CD4-positive, alpha-beta T cell treated with Interleukin-6 for 4 hours (primary cell): ENCODE results near the gene MAP3K14.

Experiments used
- DNase-seq: peaks from one replicate; pipeline ENCODE4 v3.0.0-alpha.2; 2020; ENCODE audit warnings: mixed read lengths

MAP3K14 gene

DNA sequence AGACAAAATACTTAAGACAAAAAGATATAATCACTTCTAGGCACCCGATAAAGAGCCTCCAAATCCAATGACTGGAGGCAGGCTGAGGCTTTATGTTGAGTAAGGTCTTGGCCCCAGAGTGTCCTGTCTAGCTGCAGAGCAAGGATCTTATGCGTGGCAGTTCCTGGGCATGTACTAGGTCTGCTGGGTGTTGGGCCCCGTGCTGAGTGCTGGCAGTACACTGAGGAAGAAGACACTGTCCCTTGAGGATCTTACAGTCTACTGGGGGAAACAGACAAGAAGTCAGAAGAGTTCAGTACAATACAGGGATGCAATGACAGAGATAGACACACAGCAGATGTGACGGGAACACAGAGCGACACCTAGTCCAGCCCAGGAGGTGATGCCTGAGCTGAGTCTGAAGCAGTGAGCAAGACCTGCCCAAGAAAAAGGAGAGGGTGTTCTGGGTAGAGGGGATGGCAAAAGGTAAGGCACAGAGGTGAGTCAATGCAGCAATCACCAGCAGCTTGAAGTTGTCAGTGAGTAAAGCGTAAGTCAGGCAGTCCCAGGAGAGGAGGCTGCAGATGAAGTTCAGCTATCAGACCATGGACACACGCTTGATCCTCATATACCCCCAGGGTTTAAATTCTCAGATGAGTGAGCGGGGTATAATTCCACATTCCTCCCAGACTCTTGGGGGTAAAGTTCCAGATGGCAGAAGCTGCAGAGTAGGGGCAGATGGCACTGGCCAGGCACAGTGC lies 18.1 kb downstream of the MAP3K14 start:
- no peak for DNase-seq

DNA sequence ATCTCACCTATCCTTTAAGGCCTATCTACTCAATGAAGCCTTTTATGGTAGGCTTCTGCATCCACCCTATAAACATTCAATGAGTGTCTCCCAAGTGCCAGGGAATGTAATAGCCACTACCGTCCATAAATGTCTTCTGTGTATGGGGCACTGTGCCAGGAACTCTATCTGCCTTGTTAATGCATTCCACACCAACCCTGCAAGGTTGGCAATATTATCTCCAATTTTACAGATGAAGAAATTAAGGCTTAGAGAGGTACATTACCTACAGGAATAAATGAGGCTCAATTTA lies 20.0 kb downstream of the MAP3K14 start:
- no peak for DNase-seq

DNA sequence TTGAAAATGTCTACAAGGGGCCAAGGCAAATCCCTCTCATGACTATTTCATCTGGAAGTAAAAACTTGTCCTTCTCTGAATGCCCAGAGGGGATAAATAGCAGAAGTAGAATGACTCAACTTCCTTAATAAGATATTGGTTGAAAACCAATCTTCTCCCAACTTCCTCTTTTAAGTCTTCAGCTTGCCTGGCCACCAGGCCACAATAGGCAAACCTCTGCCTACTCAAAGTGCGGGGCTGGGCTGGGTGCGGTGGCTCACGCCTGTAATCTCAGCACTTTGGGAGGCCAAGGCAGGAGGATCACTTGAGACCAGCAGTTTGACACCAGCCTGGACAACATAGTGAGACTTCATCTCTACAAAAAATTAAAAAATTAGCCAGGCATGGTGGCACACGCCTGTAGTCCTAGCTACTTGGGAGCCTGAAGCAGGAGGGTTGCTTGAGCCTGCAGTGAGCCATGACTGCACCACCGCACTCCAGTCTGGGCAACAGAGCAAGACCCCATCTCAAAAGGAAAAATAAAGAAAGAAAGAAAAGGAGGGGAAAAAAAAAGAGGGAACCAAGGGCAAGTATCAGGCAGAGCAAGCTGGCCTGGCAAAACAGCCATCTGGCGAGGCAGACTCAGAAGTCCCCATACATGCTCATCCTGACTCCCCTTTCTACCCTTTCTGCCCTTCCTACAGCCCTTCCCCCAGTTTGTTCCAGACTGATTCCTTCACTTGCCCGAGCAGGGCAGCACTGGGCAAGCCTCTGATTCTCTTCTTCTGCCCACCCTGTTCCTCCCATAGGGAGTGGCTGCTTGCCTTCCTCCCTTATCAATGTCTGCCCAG lies 20.6 kb downstream of the MAP3K14 start:
- peak; percentile 22 for DNase-seq

DNA sequence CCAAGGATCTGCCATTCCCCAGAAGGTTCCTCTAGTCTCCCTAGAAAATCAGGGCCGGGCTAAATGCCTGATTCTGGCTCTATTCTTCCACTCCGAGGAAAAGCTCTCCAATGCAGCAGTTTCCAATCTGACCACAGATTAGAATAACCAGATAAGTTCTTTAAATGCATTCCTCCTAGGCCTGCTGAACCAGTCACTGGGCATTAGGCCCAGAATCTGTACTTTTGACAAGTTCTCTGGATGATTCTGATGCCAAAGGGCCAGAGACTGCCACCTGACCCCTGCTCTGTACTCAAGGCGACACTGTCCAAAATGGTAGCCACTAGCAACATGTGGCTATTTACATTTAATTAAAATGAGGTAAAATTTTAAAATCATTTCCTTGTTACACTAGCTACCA lies 22.3 kb downstream of the MAP3K14 start:
- no peak for DNase-seq

DNA sequence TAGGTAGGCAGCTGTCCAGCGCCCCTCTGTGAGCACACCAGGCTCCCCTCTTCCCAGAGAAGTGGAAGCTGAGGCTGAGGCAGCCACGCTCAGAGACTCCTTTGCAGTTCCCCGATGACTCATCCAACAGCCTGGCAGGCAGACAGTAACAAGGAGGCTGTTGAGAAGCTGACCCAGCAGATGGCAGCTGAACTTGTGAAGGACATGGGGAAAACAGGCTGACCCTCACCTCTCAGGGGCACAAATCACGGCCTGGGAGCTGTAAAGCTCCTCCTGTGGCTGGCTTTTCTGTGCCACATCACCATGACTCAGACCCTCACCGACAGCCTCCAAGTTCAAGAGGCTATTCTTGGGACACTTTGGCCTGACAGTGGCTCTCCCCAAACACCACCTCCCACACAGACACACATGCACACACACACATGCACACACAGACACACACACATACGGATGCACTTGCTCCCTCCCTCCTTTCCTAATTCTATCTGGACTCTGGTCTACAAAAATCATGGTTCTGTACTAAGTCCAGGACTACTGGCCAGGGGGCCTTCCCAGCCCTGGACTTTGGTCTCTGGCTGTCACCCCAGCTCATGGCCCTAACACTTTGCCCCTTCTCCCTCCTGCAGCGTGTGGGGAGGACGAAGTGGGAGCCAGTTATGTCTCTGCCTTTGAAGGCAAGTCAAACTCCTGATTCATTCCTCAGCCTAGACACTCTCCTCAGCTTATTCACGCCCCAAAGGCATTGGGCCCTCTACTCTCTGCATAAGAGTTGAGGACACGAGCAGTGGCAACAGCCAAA lies 23.2 kb downstream of the MAP3K14 start:
- peak; percentile 45 for DNase-seq

DNA sequence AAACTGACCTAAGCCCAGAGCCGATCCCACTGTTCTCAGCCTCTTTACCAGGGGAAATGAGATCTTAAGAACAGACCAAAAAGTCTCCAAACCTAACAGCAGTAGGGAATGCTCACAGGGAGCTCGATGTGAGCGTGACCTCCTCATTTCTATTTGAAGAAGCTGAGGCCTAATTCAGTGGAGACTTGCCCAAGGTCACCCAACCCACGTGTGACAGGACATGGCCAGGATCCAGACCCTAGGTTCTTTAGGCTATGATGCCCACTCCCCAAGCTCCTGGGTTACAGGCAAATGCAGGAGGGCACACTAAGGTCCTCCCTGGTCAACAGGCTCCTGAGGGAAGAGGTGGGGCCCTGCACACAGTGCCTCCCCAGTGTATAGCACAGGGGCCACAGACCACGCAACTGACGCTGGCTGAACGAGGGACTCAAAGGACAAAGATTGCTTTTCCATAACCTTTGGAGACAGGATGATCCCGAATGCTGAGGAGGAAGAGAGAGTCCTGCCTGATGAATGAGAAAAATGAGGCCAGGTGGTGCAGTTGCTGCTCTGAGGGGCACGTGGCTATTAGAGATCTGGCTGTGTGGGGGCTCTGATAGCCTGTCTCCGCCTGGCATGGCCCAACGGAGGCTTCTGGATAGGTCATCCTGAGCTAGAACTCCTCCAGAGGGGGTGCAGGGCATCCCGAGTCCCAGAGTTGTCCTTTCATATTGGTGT lies 24.0 kb downstream of the MAP3K14 start:
- DNase-seq, result no peak

DNA sequence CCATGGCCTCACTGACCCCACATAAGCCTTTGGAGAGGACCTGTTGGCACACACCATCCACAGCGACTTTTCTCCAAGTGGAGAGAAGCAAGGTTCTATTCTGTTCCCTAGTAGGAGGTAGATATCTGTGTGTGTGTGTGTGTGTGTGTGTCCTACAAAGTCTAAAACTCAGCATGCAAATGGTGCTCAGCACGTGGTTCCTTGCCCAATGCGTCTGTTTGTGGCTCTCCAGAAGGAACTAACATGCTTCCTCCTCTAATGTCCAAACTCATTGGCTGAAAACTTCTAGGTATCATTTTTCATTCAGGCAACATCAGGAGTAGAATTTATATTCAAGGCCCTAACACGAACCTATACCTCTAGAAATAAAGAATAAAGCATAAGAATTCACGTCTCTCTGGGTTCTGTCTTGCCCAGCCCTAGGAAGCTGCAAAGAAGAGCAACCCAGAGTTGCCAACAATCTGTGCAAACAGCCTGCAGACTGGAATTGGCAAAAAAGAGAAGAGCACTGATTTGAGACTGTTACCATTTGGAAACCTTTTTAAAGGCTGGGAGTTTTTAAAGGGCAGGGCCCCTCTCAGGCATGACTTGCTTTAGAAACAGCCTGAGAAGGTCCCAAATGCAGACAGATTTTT lies 25.5 kb downstream of the MAP3K14 start:
- DNase-seq, result no peak

DNA sequence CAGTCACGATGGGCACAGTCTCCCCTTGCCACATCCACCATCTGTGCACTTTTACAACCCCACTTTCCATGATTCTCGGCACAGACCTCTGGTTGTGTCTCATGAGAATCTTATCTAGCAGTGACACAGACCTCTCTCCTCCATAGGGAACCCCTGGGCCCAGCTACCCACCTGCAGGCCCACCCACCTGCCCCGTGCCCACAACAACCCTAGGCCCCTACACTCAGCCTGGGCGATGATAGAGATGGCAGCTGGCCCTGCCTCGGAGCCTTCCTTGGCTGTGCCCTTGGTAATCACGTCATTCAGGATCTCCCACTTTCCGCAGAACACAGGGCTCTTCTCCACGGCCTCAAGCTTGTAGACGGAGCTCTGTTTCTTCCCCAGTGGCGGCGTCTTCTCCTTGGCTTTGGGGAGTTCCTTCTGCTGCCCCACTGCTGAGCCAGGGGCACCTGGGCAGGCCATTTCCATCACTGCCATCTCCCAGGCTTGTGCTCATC lies 26.5 kb downstream of the MAP3K14 start:
- DNase-seq, result no peak

DNA sequence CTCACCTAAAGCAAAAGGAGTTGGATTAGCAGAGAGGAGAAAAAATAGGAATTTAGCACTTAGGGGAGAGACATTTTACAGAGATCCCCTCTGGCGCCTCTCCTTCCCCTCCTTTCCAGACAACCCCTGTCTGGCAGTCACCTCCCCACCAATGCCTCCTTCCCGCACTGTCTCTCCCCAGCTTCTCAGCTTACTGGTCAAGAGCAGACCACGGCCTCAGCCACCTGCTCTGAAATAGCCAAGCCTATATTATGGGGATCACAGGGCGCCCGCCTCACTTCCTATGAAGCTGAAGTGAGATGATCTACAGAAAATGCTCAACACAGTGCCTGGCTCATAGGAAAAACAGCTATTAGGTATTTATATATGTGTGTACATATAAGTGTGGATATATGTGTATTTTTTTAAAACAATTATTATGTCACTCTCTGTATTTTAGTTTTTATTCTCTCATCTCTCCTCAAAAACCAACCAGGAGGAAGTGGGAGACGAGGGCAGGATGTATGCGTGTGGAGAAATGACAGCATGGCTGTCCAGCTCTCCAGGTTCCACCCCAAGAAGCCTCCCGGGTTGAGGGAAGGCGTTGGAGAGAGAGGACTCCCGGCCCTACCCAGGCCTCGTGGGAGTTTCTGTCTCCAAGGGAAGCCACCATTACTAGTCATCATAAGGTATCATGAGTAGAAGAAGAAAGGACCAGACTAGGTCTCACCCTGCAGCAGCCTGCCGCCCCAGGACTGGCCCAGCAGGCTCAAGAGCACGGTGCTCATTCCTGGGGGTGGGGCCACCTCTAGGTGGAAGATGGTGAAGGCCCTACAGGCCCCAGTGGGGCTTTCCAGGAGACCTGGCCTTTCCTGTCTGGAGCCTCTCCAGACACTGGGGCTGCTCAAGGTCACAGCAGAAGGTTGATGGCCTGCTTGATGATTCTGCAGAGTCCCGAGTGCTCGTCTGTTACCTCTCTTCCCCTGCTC lies 27.2 kb downstream of the MAP3K14 start:
- DNase-seq, result no peak

DNA sequence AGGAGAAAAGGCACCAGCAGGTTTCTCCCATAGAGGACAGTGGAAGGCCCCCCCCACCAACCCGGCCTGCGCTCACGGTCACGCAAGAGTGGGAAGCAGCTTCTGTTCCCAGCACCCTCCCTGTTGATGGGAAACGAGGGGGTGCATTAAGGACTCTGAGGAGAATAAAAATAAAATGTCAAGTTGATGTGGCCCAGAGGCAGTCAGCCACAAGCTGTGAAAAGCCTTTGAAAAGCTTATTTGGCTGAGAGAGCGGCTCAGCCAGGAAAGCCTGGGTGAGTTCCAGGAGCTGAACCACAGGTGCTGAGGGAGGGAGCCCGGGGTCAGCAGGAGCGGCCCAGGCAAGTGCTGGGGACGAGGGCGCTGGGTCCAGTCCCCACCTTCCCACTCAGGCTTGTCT lies 28.0 kb downstream of the MAP3K14 start:
- no peak for DNase-seq

DNA sequence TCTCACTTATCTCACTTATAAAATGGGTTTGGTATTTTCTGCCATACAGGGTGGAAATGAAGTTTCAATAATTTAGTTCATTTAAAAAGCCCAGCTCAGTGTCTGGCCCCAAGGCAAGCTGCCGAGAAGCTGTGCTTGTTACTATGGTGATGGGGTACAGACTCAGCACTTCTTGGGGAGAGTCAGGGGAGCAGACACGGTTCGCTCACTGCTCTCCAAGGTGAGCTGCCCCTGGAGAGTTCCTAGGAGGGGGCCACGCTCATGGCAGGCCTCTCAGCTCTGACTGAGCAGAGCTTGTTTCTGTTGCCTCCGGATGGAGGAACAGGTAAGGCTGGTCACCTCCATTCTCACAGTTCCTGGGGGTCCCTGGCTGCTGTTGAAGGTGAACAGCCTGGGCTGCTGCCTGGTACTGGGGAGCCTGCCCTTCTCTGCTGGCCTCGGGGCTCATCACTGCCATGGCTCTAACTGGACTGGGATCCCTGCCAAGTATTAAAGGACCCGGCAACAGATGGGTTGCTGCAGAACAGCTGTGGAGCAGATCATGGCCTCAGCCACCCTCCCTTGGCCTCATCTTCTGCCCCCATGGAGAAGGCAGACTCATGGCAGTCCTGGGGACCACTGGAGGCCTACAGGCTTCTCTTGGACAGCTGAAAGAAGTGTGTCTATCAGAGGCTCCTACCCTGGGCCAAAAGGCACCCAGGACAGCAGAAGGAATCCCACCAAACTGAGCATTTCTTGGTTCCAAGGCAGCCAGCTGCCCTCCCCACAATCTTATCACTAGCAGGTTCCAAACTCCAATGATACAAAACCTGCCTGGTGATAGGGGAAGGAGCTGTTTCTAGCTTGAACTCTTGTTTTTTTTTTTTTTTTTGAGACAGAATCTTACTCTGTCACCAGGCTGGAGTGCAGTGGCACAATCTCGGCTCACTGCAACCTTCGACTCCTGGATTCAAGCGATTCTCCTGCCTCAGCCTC lies 29.0 kb downstream of the MAP3K14 start:
- no peak for DNase-seq

DNA sequence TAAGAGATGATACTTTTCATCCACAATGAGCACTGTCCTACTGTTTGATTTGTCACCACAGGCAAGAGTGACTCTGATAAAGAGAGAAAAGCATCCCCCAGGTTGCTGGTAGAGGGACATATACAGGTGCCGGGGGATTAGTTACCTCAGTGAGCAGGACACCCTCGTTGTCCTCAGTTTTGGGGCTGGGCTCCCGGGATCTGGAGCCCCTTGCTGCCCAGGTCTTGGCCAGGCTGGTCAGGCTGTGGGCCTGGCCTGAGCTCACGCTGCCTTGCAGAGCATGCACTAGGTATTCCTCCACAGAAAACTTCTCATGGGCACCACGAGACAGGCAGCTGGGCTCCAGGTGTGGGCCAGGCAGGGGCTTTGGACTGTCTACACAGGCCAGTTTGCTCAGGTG lies 30.5 kb downstream of the MAP3K14 start:
- no peak for DNase-seq

DNA sequence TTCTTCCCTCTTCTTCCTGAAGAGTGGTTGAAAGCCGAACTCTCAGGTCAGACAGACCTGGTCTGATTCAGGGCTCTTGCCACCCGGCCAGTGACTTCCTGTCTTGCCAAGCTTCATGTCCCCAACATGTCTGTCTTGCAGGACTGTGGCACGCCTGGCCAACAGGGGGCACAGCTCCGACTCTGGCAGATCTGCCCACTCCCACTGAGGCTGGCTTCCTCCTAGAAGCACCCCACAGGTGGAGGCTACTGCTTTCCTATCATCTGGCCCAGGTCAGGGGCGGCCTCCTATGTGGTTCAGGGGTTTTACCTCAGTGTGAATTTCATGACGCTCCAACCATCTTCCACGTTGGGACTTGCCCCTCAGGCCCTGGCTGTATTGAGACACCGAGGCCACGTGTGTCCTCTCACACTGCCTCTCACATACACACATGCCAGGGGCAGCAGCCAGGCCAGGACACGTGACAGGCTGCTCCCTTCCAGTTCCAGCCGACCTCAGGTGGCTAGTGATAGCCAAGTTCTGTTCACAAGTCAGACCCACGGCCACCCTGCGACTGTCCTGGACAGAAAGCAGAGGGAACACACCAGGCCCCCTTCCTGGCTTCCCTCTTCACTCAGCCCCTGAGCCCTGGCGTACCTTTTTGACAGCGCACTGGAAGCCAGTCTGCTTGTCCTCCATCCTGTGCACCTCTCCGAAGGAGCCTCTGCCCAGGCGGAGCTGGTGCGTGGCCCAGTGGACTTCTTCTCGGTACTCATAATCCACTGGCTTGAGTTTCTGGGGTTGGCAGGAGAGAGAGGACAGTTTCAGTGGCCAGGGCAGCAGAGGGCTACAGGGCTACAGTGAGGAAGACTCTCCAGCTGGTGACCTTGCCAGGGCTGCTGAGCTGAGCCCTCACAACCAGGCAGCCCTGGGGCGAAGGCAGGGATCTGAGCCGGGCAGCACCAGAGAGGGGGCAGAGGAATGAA lies 32.4 kb downstream of the MAP3K14 start:
- DNase-seq, result peak; percentile 68

DNA sequence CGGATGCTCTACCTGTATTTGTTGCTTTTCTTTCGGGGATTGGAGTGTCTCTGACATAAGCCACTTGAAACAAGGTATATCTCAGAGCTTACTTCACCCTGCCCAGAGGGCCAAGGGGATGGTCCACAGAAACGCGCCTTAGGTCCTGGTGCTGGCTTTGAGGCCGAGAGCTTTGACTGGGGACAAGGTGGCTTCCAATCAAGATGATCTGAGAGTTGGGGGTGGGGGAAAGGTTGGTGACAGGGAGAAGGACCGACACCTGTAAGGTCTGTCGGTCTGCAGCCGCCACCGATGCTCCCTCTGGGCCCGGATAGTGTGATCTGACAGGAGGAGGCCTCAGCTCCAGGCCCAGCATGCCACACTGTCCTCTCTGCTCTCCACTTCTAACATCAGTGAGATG lies 33.1 kb downstream of the MAP3K14 start:
- no peak for DNase-seq

DNA sequence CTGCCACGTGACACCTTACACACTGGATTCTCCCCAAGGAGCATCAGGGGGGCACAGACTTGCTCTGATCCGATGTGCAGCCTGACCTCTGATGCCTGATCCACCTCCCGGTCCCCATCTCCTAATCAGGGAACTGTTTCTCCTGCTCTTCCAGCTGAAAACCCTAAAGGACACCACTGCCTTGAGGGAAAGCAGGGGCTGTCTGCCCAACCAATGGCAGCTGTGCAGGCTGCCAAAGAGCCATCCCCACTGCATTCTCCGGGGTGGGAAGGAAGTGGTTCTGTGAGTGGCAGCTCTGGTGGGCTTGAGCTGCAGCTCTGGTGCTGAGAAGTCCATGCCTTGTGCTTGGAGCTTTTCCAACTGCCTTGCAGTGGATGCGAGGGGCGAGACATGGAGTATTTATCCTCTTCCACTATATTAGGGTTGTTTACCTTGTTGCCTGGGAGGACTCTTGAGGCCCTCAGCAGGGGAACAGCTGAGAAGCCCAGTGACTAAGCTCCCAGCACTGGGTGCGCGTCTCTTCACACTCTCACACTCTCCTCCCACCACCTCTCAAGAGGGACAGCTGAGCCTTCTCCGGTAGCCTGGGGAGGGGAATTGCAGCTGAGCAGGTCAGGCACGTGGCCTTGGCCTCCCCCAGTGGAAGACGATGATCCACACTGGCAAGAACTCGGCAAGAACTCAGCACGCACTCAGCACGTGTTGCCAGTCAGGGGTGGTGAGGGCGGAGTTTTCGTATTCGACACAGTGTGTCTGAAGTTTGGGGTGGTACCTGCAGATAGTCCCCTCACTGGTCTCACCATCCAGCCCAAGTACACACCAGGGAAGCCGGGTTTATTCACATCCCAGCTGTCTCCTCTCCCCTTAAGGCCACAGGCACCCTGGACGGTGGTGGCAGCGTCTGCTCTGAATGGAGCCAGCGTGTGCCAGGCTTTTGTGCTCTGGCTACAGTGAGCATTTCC lies 33.9 kb downstream of the MAP3K14 start:
- no peak for DNase-seq

DNA sequence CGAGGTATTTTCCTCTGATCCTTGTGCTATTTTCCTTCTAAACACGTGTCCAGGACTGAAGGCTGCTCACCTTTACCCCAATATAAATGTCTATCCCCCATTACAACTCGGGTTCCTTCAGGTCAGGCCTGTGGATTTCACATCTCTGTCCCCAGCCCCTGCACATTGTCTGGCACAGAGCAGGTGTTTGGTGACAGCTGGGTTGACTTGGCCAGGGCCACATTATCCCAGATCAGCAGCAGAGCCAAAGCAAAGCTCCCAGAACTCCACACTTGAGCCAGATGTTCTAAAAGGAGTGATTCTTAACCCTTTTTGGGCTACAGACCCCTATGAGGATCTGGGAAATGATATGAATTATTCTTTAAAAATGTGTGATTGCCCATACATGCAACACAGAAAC lies 36.9 kb downstream of the MAP3K14 start:
- DNase-seq, result no peak

DNA sequence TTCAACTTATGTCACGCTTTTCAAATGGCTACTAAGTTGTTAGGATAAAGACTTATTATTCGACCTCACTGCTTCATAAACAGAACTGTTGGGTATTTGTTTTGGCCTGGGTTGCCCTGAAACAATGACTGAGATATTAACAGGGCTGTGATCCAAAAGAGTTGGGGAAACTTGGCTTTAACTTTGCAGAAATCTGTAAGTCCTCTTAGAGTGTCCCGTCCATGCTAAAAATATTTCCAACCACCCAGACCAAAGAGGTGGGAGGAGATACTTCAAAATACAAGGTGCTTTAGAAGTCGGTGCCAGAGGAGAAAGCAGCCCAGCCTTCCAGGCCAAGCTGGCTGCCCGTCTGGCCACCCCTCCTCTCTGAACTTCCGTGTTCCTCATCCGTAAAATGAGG lies 38.8 kb downstream of the MAP3K14 start:
- DNase-seq, result no peak
